Activated CD4-positive, alpha-beta memory T cell treated with anti-CD3 and anti-CD28 coated beads, Interleukin-2, amount 10 ng/mL, durations not matched to agents 7 days and 5 days (primary cell): ENCODE data around the gene KLHDC10. TPM values are rescaled to one million over a fixed set of nuclear protein-coding genes. Genes with fewer than 3 reads are reported as not detected.
"Not testable (repeated sequence)": the region's sequence is repeated elsewhere in the genome, so short reads cannot be mapped to it uniquely, and the experiment has no call there.

Experiments used
- CTCF ChIA-PET: fragments of 350-600 bp; sonication (Branson Sonifier 250); formaldehyde crosslinking; loops from one replicate; lab custom pipeline; 2021; ENCODE audit warnings: antibody characterized with exemption, inconsistent platforms; lab: Charles Lee
- POLR2A ChIA-PET: fragments of 350-600 bp; sonication (Branson Sonifier 250); formaldehyde crosslinking; loops from one replicate; lab custom pipeline; 2021; ENCODE audit warnings: antibody characterized with exemption; lab: Charles Lee
- DNase-seq: peaks from one replicate; pipeline ENCODE4 v3.0.0-alpha.2; 2020
- H3K27ac Mint-ChIP-seq: one replicate; pipeline ENCODE4 v1.8.0; 2021; ENCODE audit warnings: mild to moderate bottlenecking, mixed read lengths
- H3K27me3 Mint-ChIP-seq: one replicate; pipeline ENCODE4 v1.8.0; 2021; ENCODE audit warnings: mixed read lengths
- H3K36me3 Mint-ChIP-seq: one replicate; pipeline ENCODE4 v1.8.0; 2021; ENCODE audit warnings: low read depth, mixed read lengths
- H3K4me1 Mint-ChIP-seq: one replicate; pipeline ENCODE4 v1.8.0; 2021; ENCODE audit warnings: mixed read lengths
- H3K4me3 Mint-ChIP-seq: one replicate; pipeline ENCODE4 v1.8.0; 2021; ENCODE audit warnings: mild to moderate bottlenecking, mixed read lengths
- H3K9me3 Mint-ChIP-seq: one replicate; pipeline ENCODE4 v1.8.0; 2021; ENCODE audit warnings: mixed read lengths
- total RNA-seq, 2 experiments: library from RNA; stranded (reverse); gene quantifications; one replicate each; pipeline ENCODE4 v1.2.3, GENCODE V29; 2021

The KLHDC10 gene, protein sequence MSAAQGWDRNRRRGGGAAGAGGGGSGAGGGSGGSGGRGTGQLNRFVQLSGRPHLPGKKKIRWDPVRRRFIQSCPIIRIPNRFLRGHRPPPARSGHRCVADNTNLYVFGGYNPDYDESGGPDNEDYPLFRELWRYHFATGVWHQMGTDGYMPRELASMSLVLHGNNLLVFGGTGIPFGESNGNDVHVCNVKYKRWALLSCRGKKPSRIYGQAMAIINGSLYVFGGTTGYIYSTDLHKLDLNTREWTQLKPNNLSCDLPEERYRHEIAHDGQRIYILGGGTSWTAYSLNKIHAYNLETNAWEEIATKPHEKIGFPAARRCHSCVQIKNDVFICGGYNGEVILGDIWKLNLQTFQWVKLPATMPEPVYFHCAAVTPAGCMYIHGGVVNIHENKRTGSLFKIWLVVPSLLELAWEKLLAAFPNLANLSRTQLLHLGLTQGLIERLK
- total RNA-seq: 10 to 100 TPM; 15.5 to 17.3 TPM

- Mint-ChIP-seq H3K4me1 (peaks cover 34% of the 10 kb centered on the region), H3K4me3 (peak within 1 kb of the TSS; percentile 88), H3K9me3 (no peaks in the 10 kb centered on the region), H3K27ac (peak within 1 kb of the TSS; percentile 75), H3K36me3 (peaks cover 2% of the 10 kb centered on the region), H3K27me3 (no peaks in the 10 kb centered on the region)
- CTCF ChIA-PET: interaction anchor here (0.5 to 3.8 kb wide), 14 partner anchors 10 to 1169 kb away, joined by 3 to 24 read pairs (median 4); partner anchors contain the start of genes STRIP2, TMEM209 and ZC3HC1
- DNase-seq: peak; percentile 97
- POLR2A ChIA-PET: interaction anchor here (0.9 to 3.5 kb wide), 4 partner anchors 11 to 135 kb away, joined by 4 to 19 read pairs (median 8); partner anchors contain the start of genes TMEM209 and ZC3HC1
Measured at GRCh38 chr7:130069978-130070860, at the start of gene KLHDC10. Gene KLHDC10 (plus strand): TSS chr7:130070534. CDS start chr7:130070644, 110 bp downstream.

DNA sequence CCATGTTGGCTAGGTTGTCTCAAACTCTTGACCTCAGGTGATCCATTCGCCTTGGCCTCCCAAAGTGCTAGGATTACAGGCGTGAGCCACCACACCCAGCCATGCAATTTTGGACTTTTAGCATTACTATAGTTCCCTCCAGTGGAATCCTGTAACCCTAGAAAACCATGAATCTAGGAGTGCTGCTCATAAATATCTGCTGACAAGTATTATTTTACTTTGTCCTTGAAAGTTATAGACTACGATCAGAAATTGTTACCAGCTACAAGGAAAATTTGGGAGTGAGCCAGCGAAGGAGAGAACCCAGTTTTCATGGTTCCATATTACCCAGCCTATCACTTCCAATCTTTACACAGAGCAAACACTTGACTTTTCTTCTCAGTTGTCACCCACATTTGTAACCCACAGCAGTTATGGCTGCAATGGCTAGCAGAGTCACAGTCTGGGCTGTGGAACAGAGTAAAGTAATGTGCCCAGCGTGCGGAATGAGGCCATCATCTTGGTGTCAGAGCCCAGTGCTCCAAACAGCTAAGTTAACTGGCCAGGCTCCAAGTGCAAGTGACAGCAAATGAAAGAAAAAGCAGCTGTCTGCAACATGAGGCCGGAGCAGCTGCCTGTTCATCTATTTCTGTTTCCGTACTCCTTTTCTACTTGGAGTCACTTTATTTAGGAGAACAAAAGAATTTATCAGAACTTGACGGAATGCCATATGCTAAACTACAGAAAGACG lies 49.1 kb upstream of the KLHDC10 start:
- H3K9me3 Mint-ChIP-seq: no peaks in the 10 kb centered on the region
- H3K27ac Mint-ChIP-seq: no peak overlapping the region
- H3K27me3 Mint-ChIP-seq: no peaks in the 10 kb centered on the region
- POLR2A ChIA-PET: no interaction called here
- no peak for DNase-seq
- CTCF ChIA-PET: interaction anchor here (0.6 to 1.8 kb wide), 3 partner anchors 10 to 337 kb away, joined by 3 to 7 read pairs (median 5); no protein-coding TSS in a partner anchor
- peaks cover 4% of the 10 kb centered on the region for H3K4me1 Mint-ChIP-seq
- no peak overlapping the region for H3K4me3 Mint-ChIP-seq
- peaks cover 54% of the 10 kb centered on the region for H3K36me3 Mint-ChIP-seq

DNA sequence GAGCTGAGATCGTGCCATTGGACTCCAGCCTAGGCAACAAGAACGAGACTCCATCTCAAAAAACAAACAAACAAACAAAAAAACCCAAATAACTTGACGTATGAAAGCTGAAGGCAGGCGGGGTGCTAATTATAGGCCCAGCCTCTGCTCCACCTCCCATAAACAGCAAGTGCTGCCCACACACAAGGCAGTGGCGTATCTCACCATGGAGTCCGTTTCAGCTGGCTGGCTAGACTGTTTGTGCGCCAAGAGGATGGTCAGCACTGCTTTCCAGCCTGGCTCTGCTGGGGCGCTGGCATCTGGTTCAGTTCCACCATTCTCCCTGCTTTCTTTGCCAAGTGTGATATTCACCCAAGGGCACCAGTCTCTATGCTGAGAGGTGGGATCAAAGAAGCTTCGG lies 48.2 kb upstream of the KLHDC10 start:
- Mint-ChIP-seq H3K9me3 (no peaks in the 10 kb centered on the region), H3K36me3 (peaks cover 58% of the 10 kb centered on the region), H3K4me1 (peaks cover 4% of the 10 kb centered on the region), H3K4me3 (no peak overlapping the region), H3K27me3 (no peaks in the 10 kb centered on the region), H3K27ac (no peak overlapping the region)
- ChIA-PET POLR2A (no interaction called here), CTCF (interaction anchor here (1.4 kb wide), 1 partner anchor 11 kb away, joined by 5 read pairs; no protein-coding TSS in a partner anchor)
- no peak for DNase-seq

GRCh38 chr7:130022623-130023175 lies 47.6 kb upstream of the KLHDC10 start:
- ChIA-PET POLR2A (no interaction called here), CTCF (interaction anchor here (1.4 kb wide), 1 partner anchor 12 kb away, joined by 5 read pairs; no protein-coding TSS in a partner anchor)
- Mint-ChIP-seq H3K4me3 (no peak overlapping the region), H3K27me3 (no peaks in the 10 kb centered on the region), H3K36me3 (peaks cover 60% of the 10 kb centered on the region), H3K9me3 (no peaks in the 10 kb centered on the region), H3K4me1 (peaks cover 4% of the 10 kb centered on the region), H3K27ac (no peak overlapping the region)
- no peak for DNase-seq

DNA sequence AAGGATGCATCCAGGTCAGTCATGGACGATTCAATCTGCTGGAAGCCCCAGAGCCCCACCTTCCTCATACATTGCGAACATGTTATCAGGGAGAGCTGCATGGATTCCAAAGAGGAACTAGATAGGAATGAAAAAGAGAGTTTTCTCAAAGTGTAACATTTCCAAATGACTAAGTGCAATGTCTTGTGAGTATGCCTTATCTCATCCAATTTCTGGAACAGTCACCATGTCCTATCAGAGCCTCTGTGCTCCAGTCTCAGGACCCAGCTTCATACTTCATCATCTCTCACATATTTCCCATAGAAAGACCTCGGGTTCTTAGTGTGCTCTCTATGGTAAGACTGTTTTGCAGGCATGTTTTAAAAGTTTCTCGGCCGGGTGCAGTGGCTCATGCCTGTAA lies 45.9 kb upstream of the KLHDC10 start:
- Mint-ChIP-seq H3K27ac (no peak overlapping the region), H3K9me3 (no peaks in the 10 kb centered on the region), H3K36me3 (peaks cover 46% of the 10 kb centered on the region), H3K27me3 (no peaks in the 10 kb centered on the region), H3K4me1 (peaks cover 4% of the 10 kb centered on the region), H3K4me3 (no peak overlapping the region)
- no peak for DNase-seq
- POLR2A ChIA-PET: no interaction called here
- CTCF ChIA-PET: no interaction called here

DNA sequence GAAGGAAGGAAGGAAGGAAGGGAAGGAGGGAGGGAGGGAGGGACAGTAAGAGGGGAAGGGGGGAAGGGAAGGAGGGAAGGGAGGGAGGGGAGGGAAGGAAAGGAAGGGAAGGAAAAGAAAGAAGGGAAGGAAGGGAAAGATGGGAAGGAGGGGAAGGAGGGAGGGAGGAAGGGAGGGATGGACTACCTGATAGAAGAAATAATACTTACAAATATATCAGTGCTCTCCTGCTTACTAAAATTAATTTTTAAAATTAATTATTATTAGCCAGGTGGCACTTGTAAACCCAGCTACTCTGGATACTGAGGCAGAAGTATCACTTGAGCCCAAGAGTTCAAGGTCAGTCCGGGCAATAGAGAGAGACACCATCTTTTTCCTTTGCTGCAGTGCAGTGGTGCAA lies 37.6 kb upstream of the KLHDC10 start:
- no peaks in the 10 kb centered on the region for H3K9me3 Mint-ChIP-seq
- H3K27me3 Mint-ChIP-seq: no peaks in the 10 kb centered on the region
- ChIA-PET POLR2A (no interaction called here), CTCF (interaction anchor here (0.6 to 0.7 kb wide), 3 partner anchors 66 to 255 kb away, joined by 3 to 5 read pairs (median 4); no protein-coding TSS in a partner anchor)
- no peaks in the 10 kb centered on the region for H3K4me1 Mint-ChIP-seq
- H3K27ac Mint-ChIP-seq: no peak overlapping the region
- DNase-seq: no peak
- H3K36me3 Mint-ChIP-seq: peaks cover 23% of the 10 kb centered on the region
- no peak overlapping the region for H3K4me3 Mint-ChIP-seq

DNA sequence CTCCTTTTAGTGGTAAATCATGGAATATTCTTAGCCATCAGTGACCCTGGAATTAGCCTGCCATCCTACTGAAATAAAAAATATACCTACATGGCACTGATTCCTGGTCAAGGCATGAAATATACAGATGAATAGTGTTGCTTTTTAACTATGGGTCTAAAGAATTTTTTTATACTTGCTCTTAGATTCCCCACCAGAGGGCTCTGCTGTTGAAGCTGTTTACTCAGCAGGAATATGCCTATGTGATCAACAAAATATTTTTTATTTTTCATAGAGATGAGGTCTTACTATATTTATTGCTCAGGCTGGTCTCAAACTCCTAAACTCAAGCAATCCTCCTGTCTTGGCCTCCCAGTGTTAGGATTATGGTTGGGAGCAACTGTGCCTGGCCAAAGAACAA lies 32.6 kb upstream of the KLHDC10 start:
- ChIA-PET CTCF (no interaction called here), POLR2A (no interaction called here)
- Mint-ChIP-seq H3K9me3 (no peaks in the 10 kb centered on the region), H3K4me3 (no peak overlapping the region), H3K4me1 (no peaks in the 10 kb centered on the region), H3K36me3 (peaks cover 22% of the 10 kb centered on the region), H3K27me3 (no peaks in the 10 kb centered on the region), H3K27ac (no peak overlapping the region)
- DNase-seq: no peak

DNA sequence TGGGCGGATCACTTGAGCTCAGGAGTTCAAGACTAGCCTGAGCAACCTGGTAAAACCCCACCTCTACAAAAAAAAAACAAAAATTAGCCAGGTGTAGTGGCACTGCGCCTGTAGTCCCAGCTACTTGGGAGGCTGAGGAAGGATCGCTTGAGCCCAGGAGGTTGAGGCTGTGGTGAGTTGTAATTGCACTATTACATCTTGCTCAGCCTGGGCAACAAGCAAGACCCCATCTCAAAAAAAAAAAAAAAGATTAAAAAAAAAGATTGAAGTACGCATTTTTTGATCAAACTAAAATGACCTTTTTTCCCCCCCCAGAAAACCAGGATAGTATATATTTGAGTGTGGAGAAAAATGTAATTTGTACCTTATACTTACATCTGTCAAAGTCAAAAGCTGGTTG lies 29.8 kb upstream of the KLHDC10 start:
- H3K36me3 Mint-ChIP-seq: peaks cover 31% of the 10 kb centered on the region
- H3K27ac Mint-ChIP-seq: no peak overlapping the region

DNA sequence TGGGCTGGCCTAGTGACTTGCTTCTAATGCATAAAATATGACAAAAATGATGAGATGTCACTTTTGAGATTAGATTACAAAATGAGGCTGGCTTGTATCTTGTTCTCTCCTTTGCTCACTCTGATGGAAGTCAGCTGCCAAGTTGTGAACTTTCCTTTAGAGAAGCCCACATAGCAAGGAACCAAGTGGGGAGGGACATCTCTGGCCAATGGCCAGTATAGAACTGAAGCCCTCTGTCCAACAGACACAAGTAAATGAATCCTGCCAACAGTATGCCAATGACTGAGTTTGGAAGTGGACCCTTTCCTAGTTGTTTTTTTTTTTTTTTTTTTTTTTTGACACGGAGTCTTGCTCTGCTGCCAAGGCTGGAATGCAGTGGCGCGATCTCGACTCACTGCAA lies 22.5 kb upstream of the KLHDC10 start:
- ChIA-PET POLR2A (no interaction called here), CTCF (interaction anchor here (0.6 to 0.7 kb wide), 2 partner anchors 219 to 611 kb away, joined by 3 read pairs; no protein-coding TSS in a partner anchor)
- no peak for DNase-seq
- Mint-ChIP-seq H3K27ac (no peak overlapping the region), H3K4me3 (no peak overlapping the region), H3K9me3 (no peaks in the 10 kb centered on the region), H3K4me1 (peaks cover 20% of the 10 kb centered on the region), H3K27me3 (no peaks in the 10 kb centered on the region), H3K36me3 (peaks cover 16% of the 10 kb centered on the region)

More for the DNA sequence above, 29.8 kb upstream of the KLHDC10 start:
- Mint-ChIP-seq H3K4me3 (no peak overlapping the region), H3K27me3 (no peaks in the 10 kb centered on the region), H3K4me1 (no peaks in the 10 kb centered on the region), H3K9me3 (no peaks in the 10 kb centered on the region)
- no peak for DNase-seq
- ChIA-PET POLR2A (interaction anchor here (1.3 kb wide), 1 partner anchor 9 kb away, joined by 3 read pairs; no protein-coding TSS in a partner anchor), CTCF (interaction anchor here (0.7 kb wide), 1 partner anchor 1073 kb away, joined by 3 read pairs; no protein-coding TSS in a partner anchor)

- H3K4me3 Mint-ChIP-seq: no peak overlapping the region
- no peak for DNase-seq
- peaks cover 21% of the 10 kb centered on the region for H3K4me1 Mint-ChIP-seq
- peaks cover 12% of the 10 kb centered on the region for H3K36me3 Mint-ChIP-seq
- POLR2A ChIA-PET: no interaction called here
- peaks cover 1% of the 10 kb centered on the region for H3K27me3 Mint-ChIP-seq
- CTCF ChIA-PET: interaction anchor here (0.6 kb wide), 2 partner anchors 13 to 16 kb away, joined by 3 to 4 read pairs; no protein-coding TSS in a partner anchor
- H3K9me3 Mint-ChIP-seq: no peaks in the 10 kb centered on the region
- H3K27ac Mint-ChIP-seq: no peak overlapping the region
Measured at GRCh38 chr7:130048906-130049305, 21.4 kb upstream of the KLHDC10 start.

GRCh38 chr7:130052250-130052649 lies 18.1 kb upstream of the KLHDC10 start:
- not testable (repeated sequence) for H3K27me3 Mint-ChIP-seq, DNase-seq, H3K9me3 Mint-ChIP-seq, H3K4me3 Mint-ChIP-seq, H3K36me3 Mint-ChIP-seq, H3K27ac Mint-ChIP-seq
- H3K4me1 Mint-ChIP-seq: peaks cover 27% of the 10 kb centered on the region
- ChIA-PET CTCF (interaction anchor here (0.6 to 2.3 kb wide), 3 partner anchors 17 to 44 kb away, joined by 3 to 10 read pairs (median 3); partner anchors contain the start of gene KLHDC10), POLR2A (interaction anchor here (3.2 kb wide), 1 partner anchor 18 kb away, joined by 12 read pairs; the partner anchor contains the start of gene KLHDC10)
